AG04450 (cell line): ENCODE results near the gene SLC26A9. TPM values are rescaled to one million over a fixed set of nuclear protein-coding genes. Genes with fewer than 3 reads are reported as not detected.

Source experiments
- CTCF ChIA-PET: fragments of 300-600, 350-600 bp; formaldehyde crosslinking; extraction: SDS; loops from one replicate; lab custom pipeline; 2022; ENCODE audit warnings: antibody characterized with exemption, inconsistent platforms; lab: Charles Lee
- POLR2A ChIA-PET: fragments of 350-600 bp; formaldehyde crosslinking; extraction: SDS; loops from one replicate; lab custom pipeline; 2021; ENCODE audit warnings: antibody characterized with exemption, inconsistent platforms; lab: Yijun Ruan, JAX
- DNase-seq: peaks from one replicate; pipeline ENCODE4 v3.0.0-alpha.2; 2011; ENCODE audit warnings: low read depth, low spot score
- H3K27ac ChIP-seq: one replicate; pipeline ENCODE4 v1.5.1; 2012; ENCODE audit warnings: low read depth, low read length, control low read depth
- H3K27me3 ChIP-seq: one replicate; pipeline ENCODE4 v1.6.0; 2012; ENCODE audit warnings: low read length; ENCODE audit not compliant: control insufficient read depth, insufficient read depth
- H3K4me3 ChIP-seq: 2 replicates; pipeline ENCODE4 v1.5.1; 2011; ENCODE audit warnings: mild to moderate bottlenecking, low read depth, low read length, control low read depth
- H3K9me3 ChIP-seq: 2 replicates; pipeline ENCODE4 v1.5.1; 2012; ENCODE audit warnings: low read length; ENCODE audit not compliant: control insufficient read depth, insufficient read depth
- polyA plus RNA-seq: library from polyadenylated mRNA; depleted of rRNA; stranded (reverse); fragments of >200 nt; gene quantifications from 2 replicates; pipeline ENCODE4 v1.2.3, GENCODE V29; 2011
- TF ChIP-seq, protein P1 (sequence below): IDR thresholded peaks from 2 replicates; pipeline ENCODE4 v1.5.1; 2011; ENCODE audit warnings: low read depth, low read length, control low read depth, inconsistent platforms

The SLC26A9 gene
- polyA plus RNA-seq, 1 experiment = not detected

GRCh38 chr1:205950826-205951549, 7.7 kb upstream of the SLC26A9 start:
- no peaks in the 10 kb centered on the region for H3K9me3 ChIP-seq
- peaks cover 46% of the 10 kb centered on the region for H3K27me3 ChIP-seq
- no peak for DNase-seq
- H3K4me3 ChIP-seq = no peak overlapping the region
- TF ChIP-seq, protein P1, sequence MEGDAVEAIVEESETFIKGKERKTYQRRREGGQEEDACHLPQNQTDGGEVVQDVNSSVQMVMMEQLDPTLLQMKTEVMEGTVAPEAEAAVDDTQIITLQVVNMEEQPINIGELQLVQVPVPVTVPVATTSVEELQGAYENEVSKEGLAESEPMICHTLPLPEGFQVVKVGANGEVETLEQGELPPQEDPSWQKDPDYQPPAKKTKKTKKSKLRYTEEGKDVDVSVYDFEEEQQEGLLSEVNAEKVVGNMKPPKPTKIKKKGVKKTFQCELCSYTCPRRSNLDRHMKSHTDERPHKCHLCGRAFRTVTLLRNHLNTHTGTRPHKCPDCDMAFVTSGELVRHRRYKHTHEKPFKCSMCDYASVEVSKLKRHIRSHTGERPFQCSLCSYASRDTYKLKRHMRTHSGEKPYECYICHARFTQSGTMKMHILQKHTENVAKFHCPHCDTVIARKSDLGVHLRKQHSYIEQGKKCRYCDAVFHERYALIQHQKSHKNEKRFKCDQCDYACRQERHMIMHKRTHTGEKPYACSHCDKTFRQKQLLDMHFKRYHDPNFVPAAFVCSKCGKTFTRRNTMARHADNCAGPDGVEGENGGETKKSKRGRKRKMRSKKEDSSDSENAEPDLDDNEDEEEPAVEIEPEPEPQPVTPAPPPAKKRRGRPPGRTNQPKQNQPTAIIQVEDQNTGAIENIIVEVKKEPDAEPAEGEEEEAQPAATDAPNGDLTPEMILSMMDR = no peak
- no peak overlapping the region for H3K27ac ChIP-seq
- CTCF ChIA-PET = interaction anchor here (1.0 to 4.2 kb wide), 4 partner anchors 26 to 155 kb away, joined by 3 to 20 read pairs (median 6); no protein-coding TSS in a partner anchor
- POLR2A ChIA-PET = no interaction called here

DNA sequence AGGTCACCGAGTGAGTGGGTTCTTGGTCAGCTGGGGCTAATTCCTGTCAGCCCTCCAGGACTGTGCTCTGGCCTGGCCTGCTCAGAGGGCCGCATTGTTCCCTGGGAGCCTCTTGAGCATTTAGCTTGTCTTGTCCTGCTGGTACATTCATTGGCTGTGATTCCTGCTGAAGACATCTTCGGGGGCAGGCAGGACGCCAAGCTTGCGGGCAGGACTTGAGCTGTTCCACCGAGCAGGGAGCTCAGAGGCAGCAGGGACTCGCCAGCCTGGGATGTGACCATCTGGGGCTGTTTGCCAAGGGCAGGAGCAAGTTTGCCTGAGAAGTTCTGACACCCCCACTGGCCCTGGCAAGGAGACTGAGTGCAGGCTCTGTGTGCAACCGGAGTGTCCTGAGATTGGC, 7.0 kb upstream of the SLC26A9 start:
- peaks cover 47% of the 10 kb centered on the region for H3K27me3 ChIP-seq
- ChIA-PET POLR2A (no interaction called here), CTCF (interaction anchor here (1.2 to 1.5 kb wide), 2 partner anchors 27 to 34 kb away, joined by 5 to 8 read pairs; no protein-coding TSS in a partner anchor)
- H3K9me3 ChIP-seq = no peaks in the 10 kb centered on the region
- no peak for DNase-seq
- H3K4me3 ChIP-seq = no peak overlapping the region
- H3K27ac ChIP-seq = no peak overlapping the region
- TF ChIP-seq, protein P1 = no peak

DNA sequence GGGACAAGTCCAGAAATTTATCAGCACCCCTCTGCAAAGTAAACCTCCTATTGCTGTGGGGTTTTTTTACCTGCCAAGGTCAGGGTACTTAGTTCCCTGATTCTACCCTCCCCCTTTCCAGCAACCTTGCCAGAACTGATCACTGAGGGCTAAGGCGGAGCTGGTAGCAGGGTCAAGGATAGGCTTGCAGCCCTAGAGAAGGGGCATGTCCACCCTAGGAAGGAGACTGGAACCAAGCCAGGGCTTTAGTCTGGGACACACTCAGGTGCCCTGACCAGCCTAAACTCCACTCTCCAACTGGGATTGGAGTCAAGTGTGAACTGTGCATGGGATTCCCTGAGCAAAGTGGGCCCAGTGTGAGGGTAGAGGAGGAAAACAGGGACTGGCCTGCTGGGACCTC, 6.5 kb upstream of the SLC26A9 start:
- Histone ChIP-seq H3K27me3 (peaks cover 46% of the 10 kb centered on the region), H3K9me3 (no peaks in the 10 kb centered on the region), H3K4me3 (no peak overlapping the region), H3K27ac (no peak overlapping the region)
- POLR2A ChIA-PET = no interaction called here
- CTCF ChIA-PET = interaction anchor here (1.2 to 1.5 kb wide), 2 partner anchors 27 to 34 kb away, joined by 5 to 8 read pairs; no protein-coding TSS in a partner anchor
- TF ChIP-seq, protein P1 = no peak
- DNase-seq = no peak

- Histone ChIP-seq H3K27ac (no peak overlapping the region), H3K4me3 (no peak overlapping the region), H3K27me3 (peaks cover 45% of the 10 kb centered on the region), H3K9me3 (no peaks in the 10 kb centered on the region)
- CTCF ChIA-PET = interaction anchor here (3.1 kb wide), 1 partner anchor 28 kb away, joined by 14 read pairs; no protein-coding TSS in a partner anchor
- DNase-seq = no peak
- POLR2A ChIA-PET = no interaction called here
- TF ChIP-seq, protein P1 = no peak
Measured at GRCh38 chr1:205948886-205949285, 5.6 kb upstream of the SLC26A9 start.

DNA sequence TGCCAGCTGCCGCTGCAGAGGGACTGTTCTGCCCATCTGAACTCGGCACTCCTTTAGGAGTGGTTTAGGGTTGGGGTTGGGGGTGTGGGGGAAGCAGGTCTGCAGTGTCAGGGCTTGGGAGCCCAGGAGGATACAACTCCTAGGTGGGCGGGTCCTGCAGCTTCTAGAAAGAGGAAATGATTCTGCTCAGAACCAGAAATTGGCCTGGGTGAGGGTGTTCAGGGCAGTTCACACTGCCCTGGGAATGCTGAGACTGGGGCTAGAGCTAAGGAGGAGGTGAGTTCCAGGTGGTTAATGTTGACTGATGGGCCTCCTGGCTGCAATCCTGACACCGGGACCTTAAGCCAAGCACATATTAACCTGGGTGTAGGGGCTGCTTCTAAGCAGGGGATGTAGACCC, 4.8 kb upstream of the SLC26A9 start:
- H3K27me3 ChIP-seq = peaks cover 49% of the 10 kb centered on the region
- TF ChIP-seq, protein P1 = no peak
- CTCF ChIA-PET = interaction anchor here (3.1 kb wide), 1 partner anchor 29 kb away, joined by 14 read pairs; no protein-coding TSS in a partner anchor
- POLR2A ChIA-PET = no interaction called here
- no peak overlapping the region for H3K4me3 ChIP-seq
- H3K9me3 ChIP-seq = no peaks in the 10 kb centered on the region
- no peak overlapping the region for H3K27ac ChIP-seq
- no peak for DNase-seq
